Raji (cell line): ENCODE data around the gene HYI.

Experiments
- POLR2A ChIP-seq: IDR thresholded peaks from 2 replicates; pipeline ENCODE4 v1.6.1; 2011; ENCODE audit warnings: low read depth, low read length, control low read depth; ENCODE audit not compliant: insufficient read depth

Gene HYI

GRCh38 chr1:43439781-43440180 is 13.9 kb downstream of the HYI start:
- no peak for TF ChIP-seq POLR2A

DNA sequence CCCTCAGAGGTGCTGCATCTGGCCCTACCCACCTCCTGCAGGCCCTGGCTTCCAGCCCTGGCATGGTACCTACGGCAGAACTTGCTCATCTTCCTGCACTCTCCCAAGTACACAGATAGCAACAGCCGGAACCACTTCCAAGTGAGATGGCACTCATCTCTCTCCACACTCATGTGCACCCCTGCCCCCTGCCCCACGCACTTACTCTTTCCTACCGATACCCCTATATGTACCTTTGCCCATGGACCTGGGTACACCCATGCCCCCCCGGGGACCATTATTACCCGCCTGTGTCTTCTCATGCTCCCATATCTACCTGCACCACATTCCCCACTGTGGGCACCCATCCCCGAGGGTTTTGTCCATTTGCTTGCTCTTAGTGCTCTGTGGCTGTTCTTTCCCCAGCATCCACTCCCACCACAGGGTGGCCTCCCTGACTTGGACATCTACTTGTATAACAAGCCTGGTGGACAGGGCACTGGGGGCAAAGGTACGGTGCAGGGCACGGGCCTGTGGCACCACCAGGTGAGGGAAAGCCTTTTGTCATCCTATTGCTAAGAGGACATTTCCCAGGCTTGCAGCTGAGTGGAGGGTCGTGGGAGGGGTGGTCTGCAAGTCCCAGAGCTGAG is 14.7 kb downstream of the HYI start:
- no peak for TF ChIP-seq POLR2A

- TF ChIP-seq POLR2A = no peak
Measured at GRCh38 chr1:43438576-43438952, 15.2 kb downstream of the HYI start.

DNA sequence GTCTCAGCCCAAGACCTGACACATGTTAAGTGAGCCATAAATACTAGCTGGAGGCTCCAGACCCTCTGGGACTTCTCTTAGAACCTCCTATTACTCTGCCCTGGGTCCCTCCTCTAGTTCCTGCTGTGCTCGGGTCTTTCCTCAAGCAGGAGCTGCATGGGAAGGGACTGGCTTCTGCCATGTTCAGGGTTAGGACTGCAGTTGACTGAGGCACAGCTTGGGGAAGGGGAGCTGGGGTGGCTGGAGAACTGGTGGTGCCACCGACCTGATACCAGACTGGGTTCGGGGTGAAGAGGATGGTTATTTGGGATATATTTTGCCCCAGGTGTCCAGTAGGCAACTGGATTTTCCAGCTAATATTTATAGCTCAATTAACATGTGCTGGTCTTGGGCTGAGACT is 15.7 kb downstream of the HYI start:
- no peak for TF ChIP-seq POLR2A

- no peak for TF ChIP-seq POLR2A
Measured at GRCh38 chr1:43437031-43437973, 16.4 kb downstream of the HYI start.

- TF ChIP-seq POLR2A = no peak
Measured at GRCh38 chr1:43436371-43436770, 17.4 kb downstream of the HYI start.

- TF ChIP-seq POLR2A = no peak
Measured at GRCh38 chr1:43435146-43436145, 18.3 kb downstream of the HYI start.

GRCh38 chr1:43434256-43434655 is 19.5 kb downstream of the HYI start:
- TF ChIP-seq POLR2A = no peak

DNA sequence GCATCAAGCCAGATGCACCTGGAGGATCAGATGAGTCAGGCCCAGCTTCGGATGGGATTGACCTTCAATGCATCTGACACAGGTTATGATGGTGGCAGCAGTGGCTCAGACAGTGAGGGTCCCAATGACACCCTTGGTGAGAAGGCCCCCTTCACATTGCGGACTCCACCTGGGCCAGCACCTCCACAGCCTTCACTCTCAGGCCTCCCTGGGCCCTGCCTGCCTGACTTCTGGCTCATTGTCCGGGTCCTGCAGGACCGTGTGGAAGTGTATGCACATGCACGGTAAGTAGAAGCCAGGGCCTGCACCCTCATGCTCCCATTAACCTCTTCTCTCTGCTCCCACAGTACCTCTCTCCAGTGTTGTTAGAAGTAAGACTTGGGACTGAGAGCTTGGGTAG is 20.8 kb downstream of the HYI start:
- TF ChIP-seq POLR2A = no peak

- TF ChIP-seq POLR2A = no peak
Measured at GRCh38 chr1:43432171-43432860, 21.4 kb downstream of the HYI start.

GRCh38 chr1:43431676-43432075 is 22.1 kb downstream of the HYI start:
- TF ChIP-seq POLR2A = no peak

DNA sequence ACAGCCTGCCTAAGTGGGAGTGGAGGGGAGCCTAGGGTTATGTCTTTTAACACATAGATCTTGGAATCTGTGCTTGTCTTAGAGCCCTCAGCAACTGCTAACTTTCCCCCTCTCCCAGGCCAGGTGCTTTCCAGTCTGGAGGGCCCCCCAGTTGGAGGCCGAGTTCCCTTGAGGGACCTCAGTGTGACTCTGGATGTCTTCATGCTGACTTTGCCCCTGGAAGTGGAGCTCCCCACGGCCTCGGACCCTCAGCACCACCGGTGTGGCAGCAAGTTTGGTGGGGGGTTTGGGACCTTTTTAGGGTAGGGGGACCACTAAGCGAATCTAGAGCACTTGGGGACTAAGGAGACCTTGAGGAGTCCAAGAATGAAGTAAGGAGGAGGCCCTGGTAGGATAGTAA is 22.9 kb downstream of the HYI start:
- TF ChIP-seq POLR2A = no peak

DNA sequence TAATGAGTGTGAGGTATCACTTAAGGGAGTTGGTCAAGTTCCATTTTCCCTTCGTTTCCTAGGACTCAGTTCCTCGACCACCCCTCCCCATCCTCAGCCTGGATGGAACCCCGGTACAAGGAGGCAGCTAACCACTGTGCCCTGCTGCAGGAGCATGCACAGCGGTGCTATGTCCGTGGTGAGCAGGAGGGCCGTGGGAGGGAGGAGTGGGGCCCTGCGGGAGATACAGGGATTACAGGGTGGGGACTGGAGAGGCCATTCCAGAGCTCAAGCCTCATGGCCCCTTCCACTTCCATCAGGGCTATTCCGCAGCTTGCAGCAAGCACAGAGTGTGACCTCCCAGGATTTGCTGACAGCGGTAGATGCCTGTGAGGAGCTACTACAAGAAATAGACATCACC is 25.8 kb downstream of the HYI start:
- no peak for TF ChIP-seq POLR2A

DNA sequence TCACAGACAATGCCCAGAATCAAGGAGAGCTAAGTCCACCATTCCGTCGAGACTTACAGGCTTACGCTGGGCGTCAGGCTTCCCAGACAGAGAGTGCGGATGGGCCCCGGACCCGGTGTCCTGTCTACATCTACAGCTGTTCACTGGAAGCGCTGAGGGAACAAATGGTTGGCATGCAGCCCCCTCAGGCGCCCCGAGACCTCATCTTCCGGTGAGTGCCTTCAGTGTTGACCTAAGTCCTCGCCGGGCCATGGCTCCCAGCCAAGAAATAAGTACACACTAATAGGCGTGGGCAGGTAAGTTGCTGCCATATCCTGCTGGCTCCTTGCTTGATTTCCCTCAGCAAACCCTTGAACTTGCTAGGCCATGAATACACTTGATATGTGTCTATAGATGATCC is 26.2 kb downstream of the HYI start:
- no peak for TF ChIP-seq POLR2A

- no peak for TF ChIP-seq POLR2A
Measured at GRCh38 chr1:43426221-43426620, 27.5 kb downstream of the HYI start.

DNA sequence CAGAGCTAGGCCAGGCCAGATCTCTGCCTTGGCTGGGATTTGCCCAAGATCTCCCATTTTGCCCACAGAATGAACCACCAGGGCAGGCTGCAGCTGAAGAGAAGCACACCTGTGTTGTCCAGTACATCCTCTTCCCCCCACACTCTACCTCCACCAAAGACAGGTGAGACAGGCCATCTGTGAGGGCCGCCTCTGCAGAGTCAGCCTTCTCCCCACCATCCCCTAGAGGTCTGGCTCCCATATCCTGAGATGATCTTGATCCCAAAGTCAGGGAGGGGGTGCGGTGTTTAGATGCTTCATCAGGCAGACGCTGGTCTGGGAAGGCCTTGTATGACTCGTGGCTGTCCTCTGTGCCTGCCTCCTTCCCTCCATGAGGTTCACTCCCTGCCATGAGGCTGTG is 28.7 kb downstream of the HYI start:
- TF ChIP-seq POLR2A = no peak
